Vagina (tissue), 2 donors: ENCODE data around the gene DUSP18.

Experiments used
- CTCF ChIP-seq, 3 experiments: fragments of 450-650 bp in 2 of 3; fragments of 200-600 bp in 1 of 3; sonication (generic) in 1 of 3; IDR thresholded peaks; one replicate each; pipeline ENCODE4 v1.5.1; 2017 to 2019; ENCODE audit warnings: antibody characterized with exemption in 3 of 3, mild to moderate bottlenecking in 2 of 3, moderate library complexity in 2 of 3
- POLR2A ChIP-seq, 2 donors: fragments of 450-650 bp; IDR thresholded peaks; one replicate each; pipeline ENCODE4 v1.6.1; 2017; ENCODE audit warnings: antibody characterized with exemption in 2 of 2, mild to moderate bottlenecking in 2 of 2, moderate library complexity in 2 of 2

- TF ChIP-seq POLR2A (IDR thresholded peaks at IDR 0.05) (no peak), CTCF (IDR thresholded peaks at IDR 0.05) (no peak)
Measured at GRCh38 chr22:30695871-30696655, 28.4 kb upstream of the DUSP18 start.
